HG02571 (cell line): ENCODE data around the gene HMCES.
A peak's percentile ranks its signal among the peaks of the same experiment; 100 is the strongest.
"Not testable (repeated sequence)": the region's sequence is repeated elsewhere in the genome, so short reads cannot be mapped to it uniquely, and the experiment has no call there.

Experiments used
- ATAC-seq: cut with Tn5 transposase; IDR thresholded peaks from one replicate; pipeline ENCODE4 v1.9.1; 2021; ENCODE audit warnings: mild to moderate bottlenecking, moderate library complexity; ENCODE audit not compliant: unreplicated experiment

The HMCES gene

DNA sequence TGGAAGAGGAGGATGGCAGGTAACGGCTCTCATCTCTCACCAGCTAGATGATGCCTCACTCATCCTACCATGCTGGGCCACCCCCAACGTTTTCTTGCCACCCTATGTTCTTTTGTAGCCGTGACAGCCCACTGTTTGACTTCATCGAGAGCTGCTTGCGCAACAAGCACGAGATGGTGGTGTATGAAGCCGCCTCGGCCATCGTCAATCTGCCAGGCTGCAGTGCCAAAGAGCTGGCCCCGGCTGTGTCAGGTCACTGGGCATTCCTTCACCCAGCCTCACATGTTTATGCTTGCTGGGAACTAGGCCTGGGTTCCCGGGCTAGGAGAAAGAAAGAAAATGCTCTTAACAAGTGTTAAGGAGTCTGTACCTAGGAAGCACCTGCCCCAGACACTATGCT is 21.1 kb upstream of the HMCES start:
- no peak for ATAC-seq

- no peak for ATAC-seq
Measured at GRCh38 chr3:129259612-129260477, 18.8 kb upstream of the HMCES start.

DNA sequence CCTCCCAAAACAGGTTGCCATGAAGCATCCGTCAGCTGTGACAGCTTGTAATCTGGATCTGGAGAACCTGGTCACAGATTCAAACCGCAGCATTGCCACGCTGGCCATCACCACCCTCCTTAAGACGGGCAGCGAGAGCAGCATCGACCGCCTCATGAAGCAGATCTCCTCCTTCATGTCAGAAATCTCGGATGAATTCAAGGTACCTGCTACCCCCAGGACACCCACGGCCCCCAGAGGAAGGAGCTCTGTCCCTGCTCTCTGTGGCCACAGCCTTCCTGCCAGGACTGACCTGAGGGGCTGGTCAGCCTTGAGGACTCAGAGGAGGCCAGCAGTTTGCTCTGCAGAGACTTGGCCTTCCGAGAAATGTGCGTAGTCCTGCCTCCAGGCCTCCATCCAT is 18.1 kb upstream of the HMCES start:
- no peak for ATAC-seq

DNA sequence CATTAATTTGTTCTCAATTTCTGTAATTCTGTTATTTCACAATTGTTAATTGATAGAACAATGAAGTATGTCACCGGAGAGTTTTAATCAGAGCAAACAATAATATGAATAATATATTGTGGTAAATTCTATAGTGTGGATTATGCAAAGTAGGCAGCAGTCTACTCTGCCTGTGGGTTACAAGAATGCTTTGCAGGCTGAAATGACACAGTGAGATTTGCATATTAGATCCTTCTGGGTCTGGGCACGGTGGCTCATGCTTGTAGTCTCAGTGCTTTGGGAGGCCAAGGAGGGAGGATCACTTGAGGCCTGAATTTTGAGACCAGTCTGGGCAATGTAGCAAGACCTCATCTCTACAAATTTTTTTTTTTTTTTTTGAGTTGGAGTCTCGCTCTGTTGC is 16.8 kb upstream of the HMCES start:
- ATAC-seq, result no peak

DNA sequence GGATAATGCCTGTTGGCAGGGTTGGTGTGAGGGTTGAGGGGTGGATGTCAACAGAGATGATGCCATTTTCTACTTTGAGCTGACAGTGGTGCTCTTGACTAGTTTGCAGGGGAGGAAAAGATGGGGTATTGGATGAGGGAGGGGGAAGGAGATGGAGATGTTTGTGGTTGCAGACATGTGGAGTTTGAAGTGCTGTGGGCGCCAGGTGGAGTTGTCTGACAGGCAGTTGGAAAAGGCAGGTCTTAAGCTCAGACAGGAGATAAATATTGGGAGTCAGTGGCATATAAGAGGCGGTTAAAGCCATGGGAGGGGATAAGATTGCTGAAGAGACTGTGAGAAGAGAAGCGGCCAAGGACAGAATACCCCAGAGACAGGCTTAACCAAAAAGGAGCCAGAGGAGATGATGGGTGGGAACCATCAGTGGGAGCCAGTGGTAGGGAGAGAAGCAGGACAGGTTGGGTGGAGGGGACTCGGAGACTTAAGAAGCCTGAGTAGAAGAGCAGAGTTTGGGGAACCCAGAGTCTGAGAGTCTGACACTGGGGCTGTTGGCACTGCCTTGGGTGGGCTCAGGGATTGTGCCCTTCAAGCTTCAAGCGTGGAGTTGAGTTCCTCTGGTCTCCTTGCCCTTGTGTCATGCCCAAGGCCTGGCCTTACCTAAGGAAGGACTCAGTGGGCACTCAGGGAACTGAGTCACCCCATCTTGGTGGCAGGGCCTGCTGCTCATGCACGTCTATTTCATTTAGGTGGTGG is 15.3 kb upstream of the HMCES start:
- ATAC-seq, result no peak

- ATAC-seq, result not testable (repeated sequence)
Measured at GRCh38 chr3:129264994-129265393, 13.7 kb upstream of the HMCES start.

- no peak for ATAC-seq
Measured at GRCh38 chr3:129266651-129267050, 12.0 kb upstream of the HMCES start.

- ATAC-seq, result no peak
Measured at GRCh38 chr3:129268396-129268795, 10.3 kb upstream of the HMCES start.

GRCh38 chr3:129271674-129272073 is 7.0 kb upstream of the HMCES start:
- no peak for ATAC-seq

DNA sequence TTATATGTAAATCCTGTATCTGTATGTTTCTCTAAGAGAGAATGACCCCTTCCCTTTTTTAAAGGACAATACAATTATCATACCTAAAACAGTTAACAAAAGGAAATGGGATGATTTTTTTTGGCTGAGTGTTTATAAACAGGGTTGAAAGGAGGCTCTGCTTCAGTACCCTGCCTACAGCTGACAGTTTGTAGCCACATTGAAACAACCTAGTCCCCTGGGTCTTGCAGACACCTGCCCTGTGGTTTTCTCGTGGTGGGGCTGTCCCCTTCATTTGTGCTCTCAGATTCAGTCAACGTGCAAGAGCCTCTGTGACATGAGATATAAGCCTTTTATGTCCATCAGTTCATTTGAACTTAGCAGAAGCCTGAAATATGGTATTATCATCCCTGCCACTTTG is 2.3 kb upstream of the HMCES start:
- peak; percentile 80 for ATAC-seq

GRCh38 chr3:129277829-129278271 is 820 bp upstream of the HMCES start:
- no peak for ATAC-seq

- ATAC-seq, result peak; percentile 2
Measured at GRCh38 chr3:129278966-129279906, 566 bp downstream of the HMCES start.

DNA sequence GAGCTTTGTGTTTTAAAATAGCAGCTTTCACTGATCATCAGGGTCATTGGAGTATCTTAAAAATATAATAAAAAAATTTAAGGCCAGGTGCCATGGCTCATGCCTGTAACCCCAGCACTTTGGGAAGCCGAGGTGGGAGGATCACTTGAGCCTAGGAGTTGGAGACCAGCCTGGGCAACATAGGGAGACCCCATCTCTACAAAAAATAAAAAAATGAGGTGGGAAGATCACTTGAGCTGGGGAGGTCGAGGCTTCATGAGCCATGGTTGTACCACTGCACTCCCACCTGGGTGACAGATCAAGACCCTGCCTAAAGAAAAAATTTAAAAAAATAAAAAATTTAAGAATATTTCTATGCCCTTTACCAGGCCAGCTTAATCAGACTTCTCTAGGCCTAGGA is 1.5 kb downstream of the HMCES start:
- ATAC-seq, result no peak

GRCh38 chr3:129281726-129282125 is 3.1 kb downstream of the HMCES start:
- no peak for ATAC-seq

GRCh38 chr3:129282727-129283327 is 4.2 kb downstream of the HMCES start:
- peak; percentile 67 for ATAC-seq

DNA sequence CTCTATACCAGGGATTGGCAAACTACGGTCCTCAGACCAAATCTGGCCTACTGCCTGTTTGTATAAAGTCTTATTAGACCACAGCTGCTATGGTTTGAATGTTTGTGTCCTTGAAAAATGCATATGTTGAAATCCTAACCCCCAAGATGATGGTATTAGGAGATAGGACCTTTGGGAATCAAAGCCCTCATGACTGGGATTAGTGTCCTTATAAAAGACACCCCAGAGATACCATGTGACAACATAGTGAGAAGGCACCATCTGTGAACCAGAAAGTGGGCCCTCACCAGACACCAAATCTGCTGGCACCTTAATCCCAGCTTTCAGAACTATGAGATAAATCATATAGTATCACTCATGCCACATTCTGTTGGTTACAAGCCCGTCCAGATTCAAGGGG is 7.4 kb downstream of the HMCES start:
- no peak for ATAC-seq

DNA sequence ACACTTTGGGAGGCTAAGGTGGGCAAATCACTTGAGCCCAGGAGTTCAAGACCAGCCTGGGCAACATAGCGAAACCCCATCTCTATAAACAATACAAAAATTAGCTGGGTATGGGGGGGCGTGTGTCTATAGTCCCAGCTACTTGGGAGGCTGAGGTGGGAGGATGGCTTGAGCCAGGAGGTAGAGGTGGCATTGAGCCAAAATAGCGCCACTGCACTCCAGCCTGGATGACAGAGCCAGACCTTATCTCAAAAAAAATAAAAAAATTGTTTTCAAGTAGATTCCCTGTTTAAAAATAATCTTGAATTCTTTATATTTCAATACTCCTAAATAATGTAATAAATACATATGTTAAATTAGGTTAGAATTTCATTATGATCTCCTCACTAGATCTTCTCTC is 9.8 kb downstream of the HMCES start:
- no peak for ATAC-seq

DNA sequence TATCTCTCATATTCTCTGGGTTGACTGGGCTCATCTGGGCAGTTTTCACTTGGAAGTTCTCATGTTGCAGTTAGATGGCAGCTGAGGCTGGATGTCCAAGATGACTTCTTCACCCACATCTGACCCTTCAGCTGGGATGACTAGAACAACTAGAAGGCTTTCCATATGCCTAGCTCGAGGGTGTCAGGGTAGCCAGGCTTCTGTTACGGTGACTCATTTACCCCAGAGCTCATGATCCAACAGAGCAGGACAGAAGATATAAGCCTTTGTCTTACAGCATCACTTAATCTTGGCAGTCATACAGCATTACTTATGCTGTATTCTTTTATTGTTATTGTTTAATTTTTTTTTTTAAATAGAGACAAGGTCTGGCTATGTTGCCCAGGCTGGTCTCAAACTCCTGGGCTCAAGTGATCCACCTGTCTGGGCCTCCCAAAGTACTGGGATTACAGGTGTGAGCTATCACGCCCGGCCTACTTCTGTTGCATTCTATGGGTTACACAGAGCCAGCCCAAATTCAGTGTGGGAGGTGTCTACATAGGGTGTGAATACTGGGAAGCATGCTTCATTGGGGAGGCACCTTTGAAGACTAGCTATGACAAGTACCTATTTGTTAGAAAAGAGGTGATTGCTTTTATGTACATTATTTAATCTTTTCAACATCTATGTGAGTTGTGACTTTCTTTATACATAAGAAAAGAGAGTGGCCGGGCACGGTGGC is 10.7 kb downstream of the HMCES start:
- no peak for ATAC-seq

DNA sequence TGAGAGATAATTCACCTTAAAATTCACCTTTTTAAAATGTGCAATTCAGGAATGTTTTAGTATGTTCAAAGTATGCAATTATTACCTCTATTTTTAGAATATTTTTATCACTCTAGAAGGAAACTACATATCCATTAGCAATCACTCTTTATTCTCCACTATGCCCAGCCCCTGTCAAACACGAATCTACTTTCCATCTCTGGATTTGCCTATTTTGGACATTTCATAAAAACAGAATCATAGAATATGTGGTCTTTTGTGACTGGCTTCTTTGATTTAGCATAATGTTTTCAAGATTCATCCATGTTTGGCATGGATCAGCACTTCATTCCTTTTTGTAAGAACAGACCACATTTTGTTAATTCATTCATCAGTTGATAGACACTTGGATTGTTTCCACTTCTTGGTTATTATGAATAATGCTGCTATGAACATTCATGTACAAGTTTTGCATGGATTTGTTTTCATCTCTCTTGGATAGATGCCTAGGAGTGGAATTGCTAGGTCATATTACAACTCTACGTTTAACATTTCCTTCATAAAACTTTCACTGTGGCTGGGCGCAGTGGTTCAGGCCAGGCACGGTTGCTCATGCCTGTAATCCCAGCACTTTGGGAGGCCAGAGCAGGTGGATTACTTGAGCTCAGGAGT is 12.7 kb downstream of the HMCES start:
- ATAC-seq, result no peak
